PC-3 (cell line): Measurements from ENCODE around the gene CALML6. TPM values are rescaled to one million over a fixed set of nuclear protein-coding genes. Genes with fewer than 3 reads are reported as not detected.
A peak's percentile ranks its signal among the peaks of the same experiment; 100 is the strongest.

Source experiments
- ATAC-seq: fragments of 200-7000 bp; cut with Tn5 transposase; 2 replicates; pipeline ENCODE4 v1.9.1; 2020; ENCODE audit warnings: mild to moderate bottlenecking, moderate library complexity
- BruUV-seq: library from RNA; stranded (reverse); fragments of 400-500 nt; replicated peaks from 2 replicates; lab custom pipeline; 2021; lab: Mats Ljungman, UMichigan
- CTCF ChIA-PET: fragments of 300-600 bp; sonication (Branson Sonifier 250); formaldehyde crosslinking; loops from one replicate; lab custom pipeline; 2022; ENCODE audit warnings: antibody characterized with exemption; lab: Charles Lee
- POLR2A ChIA-PET: fragments of 300-600 bp; sonication (Branson Sonifier 250); formaldehyde crosslinking; loops from one replicate; lab custom pipeline; 2022; ENCODE audit warnings: antibody characterized with exemption; ENCODE audit not compliant: unreplicated experiment; lab: Charles Lee
- DNase-seq: peaks from one replicate; pipeline ENCODE4 v3.0.0-alpha.2; 2015
- H2AFZ ChIP-seq: fragments of 300-600 bp; sonication (generic); 2 replicates; pipeline ENCODE4 v1.6.0; 2016; ENCODE audit warnings: antibody characterized with exemption, low read length
- H3F3A ChIP-seq: fragments of 300-600 bp; sonication (generic); one replicate; pipeline ENCODE4 v1.6.0; 2017; ENCODE audit warnings: antibody characterized with exemption, low read length, control low read depth, mild to moderate bottlenecking; ENCODE audit not compliant: unreplicated experiment
- H3K27ac ChIP-seq: fragments of 300-600 bp; sonication (generic); 2 replicates; pipeline ENCODE4 v1.5.1; 2016; ENCODE audit warnings: mild to moderate bottlenecking, low read length
- H3K27me3 ChIP-seq: fragments of 300-600 bp; sonication (generic); 2 replicates; pipeline ENCODE4 v1.6.1; 2016; ENCODE audit warnings: low read length, mixed read lengths
- H3K36me3 ChIP-seq: fragments of 300-600 bp; sonication (generic); 2 replicates; pipeline ENCODE4 v1.6.1; 2016; ENCODE audit warnings: low read depth, mixed run types, low read length, mixed read lengths
- H3K4me1 ChIP-seq: fragments of 300-600 bp; sonication (generic); 2 replicates; pipeline ENCODE4 v1.5.1; 2016; ENCODE audit warnings: low read length; ENCODE audit not compliant: insufficient read depth
- H3K4me2 ChIP-seq: fragments of 300-600 bp; sonication (generic); 2 replicates; pipeline ENCODE4 v1.6.0; 2016; ENCODE audit warnings: low read length
- H3K4me3 ChIP-seq: fragments of 300-600 bp; sonication (generic); 2 replicates; pipeline ENCODE4 v1.5.1; 2016; ENCODE audit warnings: mild to moderate bottlenecking, low read length, mixed read lengths
- H3K79me2 ChIP-seq: fragments of 300-600 bp; sonication (generic); 2 replicates; pipeline ENCODE4 v1.6.1; 2017; ENCODE audit warnings: low read length, mixed read lengths
- H3K9ac ChIP-seq: fragments of 300-600 bp; sonication (generic); 2 replicates; pipeline ENCODE4 v1.6.0; 2016; ENCODE audit warnings: mild to moderate bottlenecking, low read length
- H3K9me2 ChIP-seq: fragments of 300-600 bp; sonication (generic); replicated peaks from 2 replicates; pipeline ENCODE4 v1.6.1; 2016; ENCODE audit warnings: mixed run types, low read length, mixed read lengths
- H3K9me3 ChIP-seq: fragments of 300-600 bp; sonication (generic); 2 replicates; pipeline ENCODE4 v1.6.1; 2016; ENCODE audit warnings: low read length, mixed read lengths
- H4K20me1 ChIP-seq: fragments of 300-600 bp; sonication (generic); 2 replicates; pipeline ENCODE4 v1.6.1; 2016; ENCODE audit warnings: low read length, mixed read lengths
- CTCF ChIP-seq: fragments of 300-600 bp; sonication (generic); conservative IDR thresholded peaks from 2 replicates; pipeline ENCODE4 v1.5.1; 2017; ENCODE audit warnings: antibody characterized with exemption, low read depth, mild to moderate bottlenecking, low read length
- EZH2 ChIP-seq: fragments of 300-600 bp; sonication (generic); IDR thresholded peaks from one replicate; pipeline ENCODE4 v1.6.1; 2017; ENCODE audit warnings: antibody characterized with exemption, mild to moderate bottlenecking, low read length; ENCODE audit not compliant: unreplicated experiment
- EZH2phosphoT487 ChIP-seq: fragments of 300-600 bp; sonication (generic); IDR thresholded peaks from 2 replicates; pipeline ENCODE4 v1.6.1; 2018; ENCODE audit warnings: mild to moderate bottlenecking, antibody characterized with exemption, low read length, borderline replicate concordance
- intact Hi-C: fragments of 100-400 bp; cut with micrococcal nuclease; formaldehyde crosslinking; loops from 2 replicates; pipeline ENCODE4 v1.9.0; 2023
- total RNA-seq: library from RNA; depleted of rRNA; stranded (reverse); fragments of >200 nt; gene quantifications from 2 replicates; pipeline ENCODE4 v1.2.3, GENCODE V29; 2014

Gene CALML6
- total RNA-seq, 1 experiment from 2014 or later = 1.7 TPM

GRCh38 chr1:1895060-1895418 is 20.0 kb upstream of the CALML6 start:
- Histone ChIP-seq H3F3A (no peaks in the 10 kb centered on the region), H3K27me3 (no peaks in the 10 kb centered on the region), H3K36me3 (no peaks in the 10 kb centered on the region), H3K27ac (no peak overlapping the region), H3K79me2 (peaks cover 15% of the 10 kb centered on the region), H3K9me2 (no peaks in the 10 kb centered on the region), H3K4me3 (no peak overlapping the region), H2AFZ (peak overlapping the region; percentile 21; the same call in 1 of the 2 replicates), H3K4me2 (peak overlapping the region; percentile 44; the same call in 1 of the 2 replicates), H3K4me1 (peaks cover 26% of the 10 kb centered on the region), H4K20me1 (no peaks in the 10 kb centered on the region), H3K9ac (no peak overlapping the region), H3K9me3 (no peaks in the 10 kb centered on the region)
- BruUV-seq = no TSS peak
- intact Hi-C loops = no loop called here
- ATAC-seq (no peak), DNase-seq (no peak)
- ChIA-PET POLR2A (interaction anchor here (0.6 kb wide), 1 partner anchor 20 kb away, joined by 11 read pairs; no protein-coding TSS in a partner anchor), CTCF (interaction anchor here (1.3 kb wide), 1 partner anchor 11 kb away, joined by 5 read pairs; no protein-coding TSS in a partner anchor)
- TF ChIP-seq CTCF (no peak), EZH2 (no peak), EZH2phosphoT487 (no peak)

GRCh38 chr1:1895456-1896336 is 19.4 kb upstream of the CALML6 start:
- BruUV-seq = no TSS peak
- Histone ChIP-seq H2AFZ (no peak overlapping the region), H3K36me3 (no peaks in the 10 kb centered on the region), H4K20me1 (no peaks in the 10 kb centered on the region), H3K9me2 (no peaks in the 10 kb centered on the region), H3K9me3 (no peaks in the 10 kb centered on the region), H3K4me3 (no peak overlapping the region), H3F3A (no peaks in the 10 kb centered on the region), H3K27me3 (no peaks in the 10 kb centered on the region), H3K4me1 (peaks cover 26% of the 10 kb centered on the region), H3K9ac (no peak overlapping the region), H3K4me2 (no peak overlapping the region), H3K79me2 (peaks cover 13% of the 10 kb centered on the region), H3K27ac (no peak overlapping the region)
- intact Hi-C loops = no loop called here
- no peak for TF ChIP-seq EZH2phosphoT487
- no peak for TF ChIP-seq CTCF
- TF ChIP-seq EZH2 = no peak
- ChIA-PET POLR2A (no interaction called here), CTCF (interaction anchor here (1.3 kb wide), 1 partner anchor 10 kb away, joined by 5 read pairs; no protein-coding TSS in a partner anchor)
- no peak for DNase-seq
- ATAC-seq = no peak
